Measurements from ENCODE around the gene CLCN4.
A peak's percentile ranks its signal among the peaks of the same experiment; 100 is the strongest.

The CLCN4 gene

GRCh38 chrX:10198254-10198653 is 41.5 kb downstream of the CLCN4 start:
- TF ChIP-seq CTCF (conservative IDR thresholded peaks at IDR 0.05; ENCODE audit: low read length), result no peak
- peak; percentile 44 for DNase-seq (ENCODE audit: low read depth)

GRCh38 chrX:10199212-10199611 is 42.4 kb downstream of the CLCN4 start:
- no peak for TF ChIP-seq CTCF (conservative IDR thresholded peaks at IDR 0.05; ENCODE audit: low read length)
- peak; percentile 50 for DNase-seq (ENCODE audit: low read depth)
- no peak overlapping the region for H3K4me3 ChIP-seq (ENCODE audit: low read length)

More at GRCh38 chrX:10198254-10198653, 41.5 kb downstream of the CLCN4 start:
- no peak overlapping the region for H3K4me3 ChIP-seq (ENCODE audit: low read length)

DNA sequence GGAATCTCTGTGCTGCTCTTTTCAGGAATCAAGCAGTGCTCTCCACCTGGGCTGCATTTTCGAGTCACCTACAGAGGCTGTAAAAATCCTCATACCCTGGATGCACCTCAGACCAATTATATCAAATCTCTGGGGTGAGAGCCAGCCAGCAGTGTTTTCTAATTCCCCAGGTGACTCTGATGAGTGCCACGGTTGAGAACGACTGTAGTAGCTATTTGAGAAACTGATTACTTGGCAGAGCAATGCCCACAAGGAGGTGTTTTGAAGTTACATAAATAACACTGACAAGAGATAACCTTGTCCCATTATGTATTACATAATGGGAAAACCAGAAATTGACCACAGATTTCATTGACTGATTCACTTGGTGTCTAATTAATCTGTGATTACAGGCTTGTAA is 46.8 kb downstream of the CLCN4 start:
- DNase-seq (ENCODE audit: low read depth), result no peak
- no peak for TF ChIP-seq CTCF (conservative IDR thresholded peaks at IDR 0.05; ENCODE audit: low read length)
- H3K4me3 ChIP-seq (ENCODE audit: low read length), result no peak overlapping the region

GRCh38 chrX:10206317-10206716 is 49.5 kb downstream of the CLCN4 start:
- no peak for TF ChIP-seq CTCF (conservative IDR thresholded peaks at IDR 0.05; ENCODE audit: low read length)
- no peak overlapping the region for H3K4me3 ChIP-seq (ENCODE audit: low read length)
- no peak for DNase-seq (ENCODE audit: low read depth)

DNA sequence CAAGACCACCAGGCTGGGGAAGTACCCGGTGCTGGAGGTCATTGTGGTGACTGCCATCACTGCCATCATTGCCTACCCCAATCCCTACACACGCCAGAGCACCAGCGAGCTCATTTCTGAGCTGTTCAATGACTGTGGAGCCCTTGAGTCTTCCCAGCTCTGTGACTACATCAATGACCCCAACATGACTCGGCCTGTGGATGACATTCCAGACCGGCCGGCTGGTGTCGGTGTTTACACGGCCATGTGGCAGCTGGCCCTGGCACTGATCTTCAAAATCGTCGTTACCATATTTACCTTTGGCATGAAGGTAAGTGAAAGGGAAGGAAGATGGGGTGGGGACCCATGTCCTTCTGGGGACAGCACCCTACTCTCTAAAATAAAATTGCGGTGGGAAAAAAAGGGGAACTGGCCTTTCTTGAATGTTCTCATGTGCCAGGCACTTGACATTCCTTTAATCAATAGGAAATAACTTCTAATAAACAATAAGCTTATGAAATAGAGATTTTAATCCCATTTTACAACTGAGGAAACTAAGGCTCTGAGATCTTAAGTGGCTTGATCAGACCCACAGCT is 51.6 kb downstream of the CLCN4 start:
- no peak for DNase-seq (ENCODE audit: low read depth)
- no peak for TF ChIP-seq CTCF (conservative IDR thresholded peaks at IDR 0.05; ENCODE audit: low read length)

DNA sequence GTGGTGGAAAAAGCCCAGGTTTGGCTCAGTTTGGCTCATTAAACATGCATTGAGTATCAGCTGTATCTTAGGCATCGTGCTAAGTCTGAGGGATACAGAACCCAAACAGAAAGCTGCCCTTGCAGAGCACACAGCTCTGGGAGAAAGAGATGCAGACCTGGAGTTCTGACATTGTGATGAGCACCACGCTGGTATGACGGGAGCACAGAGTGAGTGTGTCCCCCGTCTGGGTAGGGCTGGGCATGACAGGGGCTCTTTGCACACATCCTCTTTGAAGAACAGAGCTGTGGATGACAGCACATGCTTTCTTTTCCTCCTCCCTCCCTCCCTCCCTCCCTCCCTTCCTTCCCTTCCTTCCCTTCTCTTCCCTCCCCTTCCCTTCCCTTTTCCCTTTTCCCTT is 52.2 kb downstream of the CLCN4 start:
- no peak for DNase-seq (ENCODE audit: low read depth)
- H3K4me3 ChIP-seq (ENCODE audit: low read length), result no peak overlapping the region
- no peak for TF ChIP-seq CTCF (conservative IDR thresholded peaks at IDR 0.05; ENCODE audit: low read length)

More for the DNA sequence above, 51.6 kb downstream of the CLCN4 start:
- no peak overlapping the region for H3K4me3 ChIP-seq (ENCODE audit: low read length)

- H3K4me3 ChIP-seq (ENCODE audit: low read length), result no peak overlapping the region
- no peak for TF ChIP-seq CTCF (conservative IDR thresholded peaks at IDR 0.05; ENCODE audit: low read length)
- no peak for DNase-seq (ENCODE audit: low read depth)
Measured at GRCh38 chrX:10212395-10212794, 55.6 kb downstream of the CLCN4 start.

All from AG10803 (cell line).